Ascending aorta (tissue), 2 donors: ENCODE measurements around the gene MIA2. TPM values are rescaled to one million over a fixed set of nuclear protein-coding genes. Genes with fewer than 3 reads are reported as not detected.
"Not testable (repeated sequence)": the region's sequence is repeated elsewhere in the genome, so short reads cannot be mapped to it uniquely, and the experiment has no call there.

Experiments used
- DNase-seq, 2 donors: peaks; one replicate each; pipeline ENCODE4 v3.0.0-alpha.2; 2019; ENCODE audit warnings: low spot score in 2 of 2
- H3K27ac ChIP-seq, 2 donors: fragments of 200-600 bp; sonication (generic); one replicate each; pipeline ENCODE4 v1.5.1; 2016 to 2017; ENCODE audit warnings: mild to moderate bottlenecking in 1 of 2
- H3K27me3 ChIP-seq: fragments of 200-600 bp; sonication (generic); one replicate; pipeline ENCODE4 v1.5.1; 2017
- H3K36me3 ChIP-seq, 2 donors: fragments of 200-600 bp; sonication (generic); one replicate each; pipeline ENCODE4 v1.5.1; 2016
- H3K4me1 ChIP-seq, 2 donors: fragments of 200-600 bp; sonication (generic); one replicate each; pipeline ENCODE4 v1.5.1; 2016 to 2017; ENCODE audit warnings: mild to moderate bottlenecking in 1 of 2
- H3K4me3 ChIP-seq, 2 donors: fragments of 200-600 bp; sonication (generic); one replicate each; pipeline ENCODE4 v1.5.1; 2016 to 2017; ENCODE audit warnings: mild to moderate bottlenecking in 1 of 2
- H3K9me3 ChIP-seq, 2 donors: fragments of 200-600 bp; sonication (generic); one replicate each; pipeline ENCODE4 v1.5.1; 2016
- CTCF ChIP-seq, 3 experiments: fragments of 200-600 bp in 2 of 3; fragments of 450-650 bp in 1 of 3; sonication (generic) in 2 of 3; IDR thresholded peaks; one replicate each; pipeline ENCODE4 v1.5.1; 2016 to 2019; ENCODE audit warnings: antibody characterized with exemption in 3 of 3, mild to moderate bottlenecking in 1 of 3, moderate library complexity in 1 of 3
- intact Hi-C: fragments of 100-400 bp; cut with DNase I; formaldehyde crosslinking; loops from one replicate; pipeline ENCODE4 v1.15.1; 2023
- total RNA-seq: library from RNA; depleted of rRNA; stranded (reverse); fragments of >200 nt; gene quantifications from one replicate; pipeline ENCODE4 v1.1.0, GENCODE V29; 2016

MIA2 gene
- total RNA-seq, 1 donor from 2014 or later, result 14.4 TPM

- peaks cover 0 to 15% of the 10 kb centered on the region in 2 donors for H3K9me3 ChIP-seq
These were observed 25.2 kb downstream of the MIA2 start for GRCh38 chr14:39258782-39259545.

GRCh38 chr14:39260161-39260560 lies 26.4 kb downstream of the MIA2 start:
- peaks cover 0 to 15% of the 10 kb centered on the region in 2 donors for H3K9me3 ChIP-seq
- H3K4me1 ChIP-seq, H3K4me3 ChIP-seq, H3K27me3 ChIP-seq, DNase-seq, intact Hi-C loops, H3K27ac ChIP-seq, H3K36me3 ChIP-seq: not testable (repeated sequence)

More at GRCh38 chr14:39258782-39259545, 25.2 kb downstream of the MIA2 start:
- H3K27me3 ChIP-seq, result no peaks in the 10 kb centered on the region
- H3K4me1 ChIP-seq, result no peaks in the 10 kb centered on the region
- DNase-seq, result no peak
- no peak overlapping the region for H3K4me3 ChIP-seq
- H3K36me3 ChIP-seq, result no peaks in the 10 kb centered on the region
- intact Hi-C loops, result no loop called here
- no peak overlapping the region for H3K27ac ChIP-seq
- no peak for TF ChIP-seq CTCF (IDR thresholded peaks at IDR 0.05)

- H3K27me3 ChIP-seq, H3K27ac ChIP-seq, H3K4me3 ChIP-seq, H3K4me1 ChIP-seq, intact Hi-C loops, DNase-seq, H3K36me3 ChIP-seq: not testable (repeated sequence)
- peaks cover 0 to 14% of the 10 kb centered on the region in 2 donors for H3K9me3 ChIP-seq
These were observed 28.5 kb downstream of the MIA2 start for GRCh38 chr14:39262214-39262613.

GRCh38 chr14:39264057-39264456 lies 30.3 kb downstream of the MIA2 start:
- TF ChIP-seq CTCF (IDR thresholded peaks at IDR 0.05), result no peak
- H3K36me3 ChIP-seq, result no peaks in the 10 kb centered on the region
- peaks cover 0 to 5% of the 10 kb centered on the region in 2 donors for H3K9me3 ChIP-seq
- peaks cover 0 to 9% of the 10 kb centered on the region in 2 donors for H3K4me1 ChIP-seq
- intact Hi-C loops, result no loop called here
- no peak overlapping the region for H3K4me3 ChIP-seq
- H3K27ac ChIP-seq, result no peak overlapping the region
- H3K27me3 ChIP-seq, result no peaks in the 10 kb centered on the region
- DNase-seq, result no peak

- DNase-seq, result no peak
- Histone ChIP-seq H3K4me1 (peaks cover 0 to 14% of the 10 kb centered on the region in 2 donors), H3K27me3 (no peaks in the 10 kb centered on the region), H3K4me3 (no peak overlapping the region), H3K9me3 (peaks cover 0 to 5% of the 10 kb centered on the region in 2 donors), H3K36me3 (no peaks in the 10 kb centered on the region), H3K27ac (no peak overlapping the region)
- no peak for TF ChIP-seq CTCF (IDR thresholded peaks at IDR 0.05)
- intact Hi-C loops, result no loop called here
These were observed 30.8 kb downstream of the MIA2 start for GRCh38 chr14:39264558-39264957.

GRCh38 chr14:39265033-39265432 lies 31.3 kb downstream of the MIA2 start:
- intact Hi-C loops, result no loop called here
- no peak for DNase-seq
- Histone ChIP-seq H3K36me3 (no peaks in the 10 kb centered on the region), H3K4me3 (peak overlapping the region; percentile 93 to 94), H3K9me3 (peaks cover 0 to 5% of the 10 kb centered on the region in 2 donors), H3K27me3 (no peaks in the 10 kb centered on the region), H3K27ac (peak overlapping the region; percentile 99 to 100), H3K4me1 (peaks cover 0 to 15% of the 10 kb centered on the region in 2 donors)
- no peak for TF ChIP-seq CTCF (IDR thresholded peaks at IDR 0.05)
